HG03159 (cell line): ENCODE measurements around the gene KAT2B.
A peak's percentile ranks its signal among the peaks of the same experiment; 100 is the strongest.

Source experiments
- ATAC-seq: cut with Tn5 transposase; IDR thresholded peaks from one replicate; pipeline ENCODE4 v1.9.1; 2021; ENCODE audit warnings: mild to moderate bottlenecking, moderate library complexity; ENCODE audit not compliant: unreplicated experiment

Gene KAT2B

DNA sequence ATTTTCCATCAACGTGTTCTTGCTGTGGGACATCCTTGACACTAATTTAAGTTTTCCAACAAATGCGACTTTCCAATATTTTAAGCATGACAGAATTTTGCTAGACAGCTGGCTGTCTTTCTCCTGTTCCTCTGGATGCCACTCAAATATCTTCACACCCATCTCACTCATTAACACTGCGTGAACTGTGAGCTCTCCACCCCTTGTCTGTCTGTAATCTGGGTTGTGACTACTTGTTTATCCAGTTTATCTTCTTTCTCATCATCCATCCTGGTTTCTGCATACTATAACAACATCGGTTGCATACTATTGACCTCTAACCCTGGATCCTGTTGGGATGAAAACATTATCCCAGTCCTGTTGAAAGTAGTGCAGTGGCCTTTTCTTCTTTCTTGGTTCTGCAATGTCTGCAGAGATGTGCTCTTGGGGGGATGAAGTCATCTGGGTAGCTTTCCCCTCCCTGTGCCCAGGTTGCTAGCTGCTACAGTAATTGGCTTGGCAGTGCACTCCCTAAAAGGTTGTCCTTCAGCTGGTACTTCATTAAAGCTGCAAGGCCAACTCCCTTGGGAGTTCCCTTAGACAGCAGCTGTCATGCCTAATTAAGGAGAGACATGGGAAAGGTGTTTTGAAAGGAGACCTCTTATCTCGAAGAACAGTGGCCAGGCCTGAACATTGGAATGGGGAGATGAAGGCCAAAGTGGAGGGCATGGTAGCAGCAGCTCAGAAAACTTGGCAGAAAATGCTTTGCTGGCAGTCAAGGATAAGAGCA, 24.7 kb downstream of the KAT2B start:
- no peak for ATAC-seq

- ATAC-seq, result no peak
These were observed 25.8 kb downstream of the KAT2B start for GRCh38 chr3:20066079-20066478.

- no peak for ATAC-seq
These were observed 26.8 kb downstream of the KAT2B start for GRCh38 chr3:20066850-20067617.

- no peak for ATAC-seq
These were observed 28.4 kb downstream of the KAT2B start for GRCh38 chr3:20068512-20069177.

GRCh38 chr3:20069178-20069532, 28.9 kb downstream of the KAT2B start:
- no peak for ATAC-seq

DNA sequence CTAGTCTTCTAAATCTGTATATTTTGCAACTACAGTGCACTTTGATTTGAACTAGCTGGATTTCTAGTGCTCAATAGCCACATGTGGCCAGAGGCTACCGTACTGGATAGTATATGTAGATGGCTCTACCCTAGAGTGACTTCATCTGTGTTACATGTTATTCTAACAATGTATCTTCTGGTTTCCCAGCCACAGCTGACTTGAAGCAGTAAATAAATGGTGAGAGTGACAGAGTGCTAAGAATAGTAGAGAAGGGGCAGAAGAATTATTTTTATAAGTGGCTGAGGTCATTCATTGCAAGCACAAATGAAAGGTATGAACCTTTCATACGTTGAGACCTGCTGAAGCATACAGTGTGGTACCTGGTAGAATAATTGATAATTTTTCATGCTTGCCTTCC, 30.9 kb downstream of the KAT2B start:
- no peak for ATAC-seq

DNA sequence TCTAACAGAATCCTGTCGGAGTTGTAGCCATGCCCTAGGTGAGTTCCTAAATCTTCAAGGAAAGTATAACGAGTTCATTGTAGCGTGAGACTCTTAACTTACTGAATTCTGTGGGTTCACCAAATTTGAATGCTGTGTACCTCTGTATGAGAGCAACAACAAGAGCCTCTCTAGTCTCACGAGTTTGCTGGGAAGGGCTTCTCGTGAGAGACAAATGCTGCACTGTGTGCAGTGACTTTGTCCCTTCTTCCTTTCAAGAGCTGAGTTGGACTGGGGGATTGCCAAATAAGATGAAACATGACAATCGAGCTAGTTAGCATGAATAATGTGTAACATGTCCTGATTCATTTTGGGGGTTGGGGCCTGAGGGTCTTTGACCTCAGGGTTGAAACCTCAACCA, 32.2 kb downstream of the KAT2B start:
- no peak for ATAC-seq

GRCh38 chr3:20073068-20073467, 32.8 kb downstream of the KAT2B start:
- ATAC-seq, result no peak

GRCh38 chr3:20073683-20074082, 33.4 kb downstream of the KAT2B start:
- ATAC-seq, result no peak

GRCh38 chr3:20074226-20075063, 34.2 kb downstream of the KAT2B start:
- no peak for ATAC-seq

DNA sequence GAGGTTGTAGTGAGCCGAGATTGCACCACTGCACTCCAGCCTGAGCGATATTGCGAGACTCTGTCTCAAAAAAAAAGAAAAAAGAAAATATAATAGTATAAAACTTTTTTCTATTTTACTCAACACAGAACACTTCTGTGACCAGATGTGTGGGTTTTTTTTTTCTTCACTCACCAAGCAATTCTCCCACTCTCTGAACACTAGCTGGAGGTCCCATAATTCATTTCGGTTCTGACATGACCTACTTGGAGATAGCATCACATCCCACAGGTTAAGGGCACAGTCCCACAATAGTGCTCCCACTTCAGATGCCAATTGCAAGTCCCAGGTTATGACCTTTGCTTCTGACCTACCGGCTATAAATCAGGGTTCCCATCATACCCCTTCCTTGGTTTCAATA, 35.0 kb downstream of the KAT2B start:
- ATAC-seq, result no peak

GRCh38 chr3:20076296-20076997, 36.2 kb downstream of the KAT2B start:
- ATAC-seq, result no peak

- ATAC-seq, result no peak
These were observed 36.8 kb downstream of the KAT2B start for GRCh38 chr3:20077068-20077467.

DNA sequence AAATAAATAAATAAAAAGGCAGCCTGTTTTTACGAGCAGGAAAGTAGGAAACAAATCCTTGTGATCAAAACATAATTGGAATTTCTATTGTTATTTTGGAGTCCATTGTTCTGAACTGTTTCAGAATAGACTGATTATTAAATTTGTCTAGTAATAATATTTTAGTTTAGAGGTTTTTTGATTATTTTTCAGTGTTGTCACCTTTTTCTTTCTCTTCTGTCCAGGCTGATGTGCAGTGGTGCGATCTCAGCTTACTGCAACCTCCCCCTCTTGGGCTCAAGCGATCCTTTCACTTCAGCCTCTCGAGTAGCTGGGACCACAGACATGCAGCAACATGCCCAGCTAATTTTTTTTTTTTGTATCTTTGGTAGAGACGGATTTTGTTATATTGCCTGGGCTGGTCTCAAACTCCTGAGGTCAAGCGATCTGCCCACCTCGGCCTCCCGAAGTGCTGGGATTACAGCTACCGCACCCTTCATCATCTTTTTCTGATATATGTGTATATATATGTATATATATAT, 38.0 kb downstream of the KAT2B start:
- no peak for ATAC-seq

DNA sequence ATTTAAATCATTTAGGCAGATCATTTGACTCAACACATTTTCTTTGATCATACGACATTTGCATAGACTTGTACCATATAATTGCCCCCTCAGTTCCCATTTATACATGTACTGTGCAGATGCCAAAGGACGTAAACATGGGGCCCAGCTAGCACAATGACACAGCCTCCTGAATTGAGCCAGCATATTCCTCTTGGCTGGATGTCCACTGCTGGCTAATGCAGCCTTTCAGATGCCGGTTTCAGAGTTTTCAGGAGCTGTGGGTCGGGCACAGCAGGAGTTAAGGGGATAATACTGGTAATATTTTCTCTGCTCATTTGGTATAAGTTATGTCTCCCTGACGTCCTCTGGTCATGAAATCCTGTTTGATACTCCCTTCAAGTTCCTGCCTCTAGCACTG, 39.4 kb downstream of the KAT2B start:
- ATAC-seq, result no peak

DNA sequence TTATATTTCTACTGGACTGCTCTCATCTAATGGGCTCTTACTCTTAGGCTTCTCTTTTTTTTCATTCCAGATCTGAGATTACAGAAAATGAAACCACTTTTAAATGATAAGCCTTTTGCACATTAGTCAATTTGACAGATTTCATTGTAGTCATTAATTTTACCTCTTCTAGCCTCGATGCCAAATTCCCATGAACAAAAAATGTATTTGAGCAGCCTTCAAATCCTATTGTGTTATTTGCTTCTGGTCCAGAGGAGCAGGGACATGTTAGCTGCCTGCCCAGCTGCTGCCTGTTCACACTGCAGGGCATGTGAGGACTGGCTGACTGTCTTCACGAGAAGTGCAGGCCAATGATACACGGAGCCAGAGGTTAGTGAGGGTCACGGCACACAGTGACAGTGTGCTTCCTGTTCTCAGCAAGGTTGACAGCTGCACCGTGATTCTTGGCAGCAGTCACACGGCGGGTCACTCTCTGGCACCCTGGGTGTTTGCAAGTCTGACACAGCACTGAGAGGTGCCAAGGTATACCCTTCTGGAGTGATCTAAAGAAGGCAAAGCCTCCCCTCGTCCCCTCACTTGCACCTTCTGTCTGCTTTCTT, 40.8 kb downstream of the KAT2B start:
- peak; percentile 93 for ATAC-seq

DNA sequence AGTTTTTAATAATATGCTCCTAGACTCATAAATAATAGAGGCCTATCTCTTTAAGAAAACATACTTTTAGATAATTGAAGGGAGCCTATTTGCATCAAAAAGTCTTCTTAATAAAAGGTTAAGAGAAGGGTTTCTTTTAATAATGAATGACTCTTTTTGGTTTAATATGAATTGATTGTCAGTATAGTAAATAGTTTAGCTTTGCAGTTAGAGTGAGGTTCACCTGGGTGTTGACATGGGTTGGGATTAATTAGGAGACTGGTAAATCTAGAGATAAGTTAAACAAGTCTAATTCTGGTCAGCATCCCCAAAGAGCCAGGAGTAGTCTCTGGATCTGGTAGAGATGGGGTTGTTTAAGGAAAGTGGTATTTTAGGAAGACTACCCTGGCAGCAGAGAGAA, 43.0 kb downstream of the KAT2B start:
- ATAC-seq, result no peak

DNA sequence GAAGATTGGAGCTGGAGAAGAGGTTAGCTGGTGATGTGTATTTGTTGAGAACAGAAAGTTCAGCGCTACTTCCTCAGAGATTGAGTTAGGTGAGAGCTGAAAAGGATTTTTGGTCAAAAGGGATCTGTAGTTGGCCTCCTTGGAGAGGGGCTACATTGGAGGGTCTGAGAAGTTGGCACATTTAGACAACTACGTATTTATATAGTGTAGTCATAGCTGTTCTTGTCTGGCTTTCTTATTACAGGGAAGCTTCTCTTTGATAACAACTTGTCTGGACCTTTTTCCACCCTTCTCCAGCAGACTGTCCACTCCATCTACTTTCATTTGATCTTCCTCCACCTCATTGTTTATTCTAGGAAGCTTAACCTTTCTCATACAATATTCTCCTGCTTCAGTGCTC, 43.7 kb downstream of the KAT2B start:
- no peak for ATAC-seq

DNA sequence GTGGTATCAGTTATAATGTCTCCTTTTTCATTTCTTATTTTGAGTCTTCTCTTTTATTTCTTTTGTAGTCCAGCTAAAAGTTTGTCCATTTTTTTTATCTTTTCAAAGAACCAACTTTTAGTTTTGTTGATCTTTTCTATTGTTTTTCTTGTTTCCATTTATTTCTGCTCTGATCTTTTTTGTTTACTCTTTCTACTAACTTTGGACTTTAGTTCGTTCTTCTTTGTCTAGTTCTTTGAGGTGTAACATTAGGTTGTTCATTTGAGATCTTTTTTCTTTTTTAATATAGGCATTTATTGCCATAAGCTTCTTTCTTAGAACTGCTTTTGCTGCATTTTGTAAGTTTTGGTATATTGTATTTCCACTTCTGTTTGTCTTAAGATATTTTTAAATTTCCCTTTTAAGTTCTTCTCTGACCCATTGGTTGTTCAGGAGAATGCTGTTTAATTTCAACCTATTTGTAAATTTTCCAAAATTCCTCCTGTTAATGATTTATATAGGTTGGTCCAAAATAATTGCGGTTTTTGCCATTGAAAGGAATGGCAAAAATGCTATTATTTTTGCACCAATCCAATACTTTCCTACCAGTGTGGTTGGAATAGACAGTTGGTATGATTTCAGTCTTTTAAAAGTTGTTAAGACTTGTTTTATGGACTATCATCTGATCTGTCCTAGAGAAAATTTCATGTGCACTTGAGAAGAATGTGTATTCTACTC, 51.2 kb downstream of the KAT2B start:
- ATAC-seq, result no peak
